Activated CD4-positive, CD25-positive, alpha-beta regulatory T cell treated with anti-CD3 and anti-CD28 coated beads, Interleukin-2, amount 50 U/mL, for 16 hours (primary cell): ENCODE data around the gene AHSA1.

Experiments
- DNase-seq: peaks from one replicate; pipeline ENCODE4 v3.0.0-alpha.2; 2020; ENCODE audit warnings: low read depth, low spot score

The AHSA1 gene

DNA sequence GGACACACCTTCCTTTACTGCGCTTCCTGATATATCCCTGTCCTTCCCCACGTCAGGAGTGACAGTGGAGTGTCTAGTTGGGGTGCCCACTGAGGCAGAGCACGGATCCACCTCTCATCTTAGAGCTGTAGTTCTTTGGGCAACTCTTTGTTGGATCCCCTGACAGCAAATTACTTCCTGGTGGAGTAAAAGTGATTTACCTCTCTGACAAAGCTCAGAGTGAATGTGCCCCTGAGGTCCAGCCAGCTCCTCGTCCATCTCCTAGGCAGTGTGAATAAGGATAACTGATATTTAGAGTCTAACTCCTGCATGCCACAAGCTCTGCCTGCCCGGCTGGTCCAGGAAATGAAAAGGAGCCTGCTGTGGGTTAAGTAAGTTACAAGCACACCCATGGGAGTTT is 16.0 kb downstream of the AHSA1 start:
- no peak for DNase-seq

DNA sequence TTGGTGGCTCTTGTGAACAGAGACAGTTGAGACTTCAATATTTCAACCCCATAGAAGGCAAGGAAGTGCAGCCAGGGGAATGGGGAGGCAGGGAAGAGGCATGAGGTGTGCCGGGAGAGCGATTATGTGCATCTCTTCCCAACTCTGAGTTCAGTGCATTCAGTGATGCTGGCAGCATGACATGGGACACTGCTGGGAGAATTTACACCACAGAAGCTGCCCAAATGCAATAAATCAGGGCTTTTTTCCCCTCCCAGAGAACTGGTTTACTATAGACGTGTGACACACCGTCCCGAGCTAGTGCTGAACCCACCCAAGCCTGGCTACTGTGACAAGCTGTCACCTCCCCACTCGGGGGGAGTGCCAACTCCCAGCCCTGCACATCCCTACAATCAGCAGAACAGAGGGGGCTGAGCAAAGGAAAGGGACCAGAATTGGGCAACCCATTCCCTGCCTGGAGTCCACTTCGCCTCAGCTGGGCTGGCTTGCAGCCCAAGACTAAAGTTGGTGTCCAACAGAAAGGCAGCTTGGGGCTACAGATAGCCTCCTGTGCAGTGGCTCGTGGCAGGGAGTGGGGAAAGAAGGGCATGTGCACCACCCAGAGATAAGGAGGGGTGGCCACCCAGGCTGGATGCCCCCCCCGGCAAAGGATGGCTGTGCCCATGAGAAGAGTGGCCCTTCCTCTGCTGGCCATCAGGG is 16.7 kb downstream of the AHSA1 start:
- no peak for DNase-seq

DNA sequence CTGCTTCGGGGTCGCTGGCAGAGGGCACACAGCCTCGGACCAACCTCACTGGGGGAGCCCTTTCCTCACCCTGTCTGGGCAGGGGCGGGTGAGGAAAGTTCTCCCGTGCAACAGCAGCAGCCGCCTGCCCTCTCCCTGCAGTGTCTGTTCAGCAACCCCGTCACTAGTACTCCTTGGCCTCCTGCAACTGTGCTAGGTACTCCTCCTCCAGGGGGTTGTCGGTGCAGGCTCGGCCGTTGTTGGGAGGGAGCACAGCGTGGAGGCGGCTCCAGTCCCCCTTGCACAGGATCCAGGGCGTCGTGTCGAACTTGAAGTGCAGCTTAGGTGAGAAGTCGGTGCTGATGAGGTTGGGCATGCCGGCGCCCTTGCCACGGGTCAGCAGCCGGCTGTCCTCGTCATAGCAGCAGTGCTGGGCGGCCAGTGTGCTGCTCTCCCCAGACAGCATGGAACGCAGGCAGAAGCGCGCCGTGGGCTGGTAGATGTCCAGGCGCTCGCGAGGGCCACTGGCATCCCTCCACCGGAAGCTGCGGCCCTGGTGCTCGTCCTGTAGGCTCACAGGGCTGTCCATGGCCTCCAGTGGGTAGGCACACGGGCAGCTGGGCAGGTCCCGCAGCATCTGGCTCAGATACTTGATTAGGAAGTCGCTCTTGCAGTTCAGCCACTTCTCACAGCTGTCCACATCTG is 17.7 kb downstream of the AHSA1 start:
- DNase-seq = no peak

DNA sequence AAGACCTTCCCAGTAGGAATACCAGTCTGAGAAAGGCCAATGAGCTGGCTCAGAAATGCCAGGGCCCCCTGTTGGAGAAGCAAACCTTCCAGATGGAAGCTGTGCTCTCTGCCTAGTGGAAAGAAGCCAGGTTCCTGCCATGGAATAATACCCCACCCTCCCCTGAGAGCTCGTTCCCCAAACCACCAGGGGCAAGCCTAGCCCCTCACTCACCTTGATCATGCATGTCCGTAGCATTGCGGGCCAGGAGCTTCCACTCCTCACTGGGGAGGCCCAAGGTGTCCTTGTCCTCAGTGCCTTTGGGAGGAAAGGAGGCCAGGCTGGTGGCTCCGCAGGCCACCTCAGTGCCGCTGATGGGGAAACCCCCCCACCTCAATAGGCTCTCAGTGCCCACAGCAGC is 20.1 kb downstream of the AHSA1 start:
- no peak for DNase-seq

DNA sequence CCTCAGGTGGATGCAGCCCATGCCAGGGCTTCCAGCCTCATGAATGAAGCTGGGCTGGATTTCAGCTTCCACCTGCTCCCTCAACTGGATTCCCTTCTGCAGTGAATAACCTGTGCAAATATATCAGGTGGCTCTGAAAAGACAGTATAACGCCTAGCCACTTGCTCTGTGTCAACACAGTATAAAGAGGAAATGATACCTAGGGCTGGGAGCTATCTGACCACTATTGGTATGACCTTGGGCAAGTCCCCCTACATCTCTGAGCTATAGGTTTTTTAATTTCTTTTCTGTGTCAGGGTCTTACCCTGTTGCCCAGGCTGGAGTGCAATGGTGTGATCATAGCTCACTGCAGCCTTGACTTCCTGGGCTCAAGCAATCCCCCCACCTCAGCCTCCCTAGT is 20.9 kb downstream of the AHSA1 start:
- DNase-seq = no peak

DNA sequence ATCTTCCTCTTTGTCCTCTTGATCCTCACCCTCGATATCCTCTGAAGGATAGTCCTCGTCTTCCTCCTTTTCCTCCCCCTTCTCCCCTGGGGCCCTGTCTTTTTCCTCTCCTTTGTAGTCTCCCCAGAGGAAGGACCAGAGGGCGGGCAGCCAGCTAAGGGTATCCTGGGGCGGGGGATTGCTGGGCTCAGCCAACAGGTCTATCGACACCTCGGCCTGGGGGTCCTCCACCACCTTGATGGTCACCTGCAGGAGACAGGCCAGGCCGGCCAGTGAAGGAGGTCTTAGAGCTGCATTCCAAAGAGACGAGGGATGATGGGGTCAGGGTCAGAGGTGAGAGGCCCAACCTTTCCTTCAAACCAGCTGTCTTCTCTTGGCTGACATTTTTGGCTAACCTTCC is 24.5 kb downstream of the AHSA1 start:
- DNase-seq = no peak

DNA sequence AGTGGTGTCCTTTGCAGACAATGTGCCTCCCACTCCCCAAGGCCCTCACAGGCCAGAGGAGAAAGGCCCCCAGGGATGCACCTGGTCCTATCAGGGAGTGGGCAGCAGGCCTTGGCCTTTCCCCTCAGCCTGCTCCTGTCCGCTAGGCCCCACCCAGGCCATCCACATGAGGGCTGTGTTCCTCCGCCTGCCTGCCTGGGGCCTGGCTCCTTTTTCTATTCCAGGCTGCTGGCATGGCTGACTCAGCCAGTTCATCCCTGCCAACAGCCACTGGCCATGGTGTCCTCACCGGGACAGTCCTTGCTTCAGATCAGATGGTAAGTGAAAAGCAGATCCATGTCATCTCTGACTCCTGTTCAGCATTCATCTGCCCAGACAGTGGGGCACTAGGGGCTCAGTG is 27.4 kb downstream of the AHSA1 start:
- no peak for DNase-seq

DNA sequence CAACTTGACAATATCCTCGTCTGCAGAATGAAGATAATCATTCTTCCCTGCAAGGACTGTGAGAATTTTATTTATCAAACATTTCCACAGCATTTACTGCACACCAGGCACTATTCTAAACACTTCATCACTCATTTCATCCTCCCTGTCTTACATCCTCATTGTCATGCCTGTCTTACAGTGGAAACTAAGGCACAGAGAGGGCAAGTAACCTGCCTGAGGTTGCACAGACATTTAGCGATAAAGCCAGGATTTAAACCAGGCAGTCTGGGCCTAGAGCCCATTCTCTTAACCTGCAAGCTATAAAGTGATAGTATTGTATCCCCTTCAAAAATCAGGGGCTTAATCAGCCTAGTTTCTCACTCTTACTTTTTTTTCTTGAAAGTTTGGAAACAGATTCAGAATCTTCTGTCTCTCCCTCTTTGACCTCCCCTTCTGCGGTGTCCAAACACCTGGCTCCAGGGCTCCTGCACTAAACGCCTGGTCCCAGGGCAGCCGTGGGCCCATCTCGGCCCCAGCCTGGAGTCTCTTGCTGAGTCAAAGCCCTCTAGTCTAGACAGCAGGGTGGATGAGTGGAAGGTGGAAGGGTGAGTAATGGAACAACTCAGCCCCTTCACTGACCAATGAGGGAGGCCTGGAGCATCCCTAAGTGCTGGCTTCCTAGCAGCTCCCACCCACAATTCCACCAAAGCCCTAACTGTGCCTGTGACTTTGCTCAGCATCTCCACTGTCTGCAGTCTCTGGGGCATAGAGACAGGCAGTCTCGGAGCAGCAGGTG is 28.2 kb downstream of the AHSA1 start:
- DNase-seq = no peak

DNA sequence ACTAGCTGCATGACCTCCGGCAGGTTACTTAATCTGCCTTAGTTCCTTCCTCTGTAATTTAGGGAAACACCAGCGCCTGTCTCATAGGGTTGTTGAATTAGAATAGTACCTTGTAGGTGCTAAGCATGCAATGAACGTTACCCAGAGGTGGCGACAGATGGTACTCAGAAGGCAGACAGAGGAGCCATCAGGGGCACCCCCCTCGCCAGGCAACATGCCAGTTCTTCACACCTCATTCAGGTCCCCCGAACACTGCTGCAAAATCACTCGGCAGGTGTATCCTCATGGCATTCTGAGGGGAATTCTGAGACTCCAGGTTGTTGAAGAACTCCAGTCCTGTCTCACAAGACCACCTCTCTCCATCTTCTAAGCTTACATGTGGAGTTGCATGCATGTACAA is 30.7 kb downstream of the AHSA1 start:
- DNase-seq = no peak

DNA sequence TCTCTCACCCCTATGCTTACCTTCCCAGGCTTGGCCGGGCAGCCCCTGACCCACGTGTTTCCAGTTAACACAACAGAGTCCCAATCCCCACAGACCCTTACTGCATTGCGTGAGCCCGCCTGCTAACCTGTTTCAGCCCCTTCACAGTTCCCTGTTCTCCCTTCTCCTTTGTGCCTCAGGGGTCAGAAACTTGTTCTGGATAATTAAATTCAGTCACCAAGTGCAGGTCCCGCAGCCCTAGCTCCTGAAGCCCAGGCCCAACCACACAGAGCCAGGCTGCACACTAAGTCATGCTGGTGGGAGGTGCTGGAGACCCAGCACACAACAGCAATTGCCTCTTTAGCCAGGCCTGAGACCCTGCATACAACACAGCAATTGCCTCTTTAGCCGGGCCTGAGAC is 31.1 kb downstream of the AHSA1 start:
- DNase-seq = no peak

DNA sequence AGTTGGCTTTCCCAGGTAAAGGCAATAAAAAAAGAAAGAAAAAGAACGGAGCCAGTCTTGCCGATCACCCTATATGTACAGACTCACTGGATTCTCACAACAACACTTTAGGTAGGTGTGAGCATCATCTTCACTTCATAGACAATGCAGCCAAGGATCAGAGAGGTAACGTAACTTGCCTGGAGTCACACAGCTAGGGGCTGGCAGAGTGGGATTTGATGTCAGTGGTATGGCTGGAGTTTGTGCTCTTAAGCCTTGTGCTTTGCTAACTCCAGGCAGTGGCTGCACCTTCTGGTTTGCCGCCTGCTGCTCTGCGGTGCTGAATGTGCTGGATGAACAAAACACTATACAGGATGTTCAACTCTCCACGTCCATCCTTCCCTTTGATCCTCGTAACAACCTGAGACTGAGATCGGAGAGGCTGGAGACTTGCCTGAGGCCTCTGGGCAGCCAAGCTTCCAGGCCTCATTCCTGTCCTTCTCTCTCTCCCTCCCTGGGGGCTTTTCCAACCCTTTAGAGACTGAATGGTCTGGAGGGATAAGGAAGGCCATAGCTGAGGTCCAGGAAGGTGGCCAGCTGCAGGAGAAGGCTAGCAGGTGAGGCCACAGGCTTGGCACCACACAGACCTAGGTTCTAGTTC is 32.6 kb downstream of the AHSA1 start:
- no peak for DNase-seq

DNA sequence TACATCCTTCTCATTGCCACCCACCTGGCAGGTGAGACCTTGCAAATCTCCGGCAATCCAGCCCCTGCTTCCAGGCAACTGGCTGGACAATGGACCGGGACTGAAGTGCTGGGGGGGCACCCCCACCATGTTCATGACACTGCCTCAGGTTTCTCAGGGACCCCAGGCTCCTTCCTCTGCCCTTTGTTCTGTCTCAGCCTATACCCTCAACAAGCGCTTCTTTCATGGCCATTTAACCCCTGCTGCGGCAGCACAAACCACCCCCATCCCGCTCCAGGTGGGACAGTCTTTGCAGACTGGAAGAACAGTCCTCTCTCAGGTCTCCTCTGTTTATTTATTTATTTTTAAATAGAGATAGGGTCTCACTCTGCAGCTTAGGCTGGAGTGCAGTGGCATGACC is 33.2 kb downstream of the AHSA1 start:
- DNase-seq = no peak

DNA sequence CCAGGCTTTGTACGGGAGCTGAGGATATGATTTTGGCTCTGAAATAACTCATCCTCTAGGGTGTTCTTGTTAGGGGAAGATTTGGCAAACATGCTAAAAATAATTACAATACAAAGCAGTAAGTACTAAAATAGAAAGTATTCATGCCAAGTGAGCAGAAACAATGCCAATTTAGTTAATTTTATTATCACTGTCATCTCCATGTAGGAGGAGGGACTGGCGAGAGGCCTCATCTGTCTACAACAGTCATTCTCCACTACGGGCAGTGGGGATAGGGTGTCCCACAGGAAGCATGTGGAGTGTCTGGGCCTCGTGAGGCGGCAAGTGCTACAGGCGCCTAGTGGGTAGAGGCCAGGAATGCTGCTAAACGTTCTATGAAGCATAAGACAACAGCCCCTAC is 37.4 kb downstream of the AHSA1 start:
- no peak for DNase-seq

DNA sequence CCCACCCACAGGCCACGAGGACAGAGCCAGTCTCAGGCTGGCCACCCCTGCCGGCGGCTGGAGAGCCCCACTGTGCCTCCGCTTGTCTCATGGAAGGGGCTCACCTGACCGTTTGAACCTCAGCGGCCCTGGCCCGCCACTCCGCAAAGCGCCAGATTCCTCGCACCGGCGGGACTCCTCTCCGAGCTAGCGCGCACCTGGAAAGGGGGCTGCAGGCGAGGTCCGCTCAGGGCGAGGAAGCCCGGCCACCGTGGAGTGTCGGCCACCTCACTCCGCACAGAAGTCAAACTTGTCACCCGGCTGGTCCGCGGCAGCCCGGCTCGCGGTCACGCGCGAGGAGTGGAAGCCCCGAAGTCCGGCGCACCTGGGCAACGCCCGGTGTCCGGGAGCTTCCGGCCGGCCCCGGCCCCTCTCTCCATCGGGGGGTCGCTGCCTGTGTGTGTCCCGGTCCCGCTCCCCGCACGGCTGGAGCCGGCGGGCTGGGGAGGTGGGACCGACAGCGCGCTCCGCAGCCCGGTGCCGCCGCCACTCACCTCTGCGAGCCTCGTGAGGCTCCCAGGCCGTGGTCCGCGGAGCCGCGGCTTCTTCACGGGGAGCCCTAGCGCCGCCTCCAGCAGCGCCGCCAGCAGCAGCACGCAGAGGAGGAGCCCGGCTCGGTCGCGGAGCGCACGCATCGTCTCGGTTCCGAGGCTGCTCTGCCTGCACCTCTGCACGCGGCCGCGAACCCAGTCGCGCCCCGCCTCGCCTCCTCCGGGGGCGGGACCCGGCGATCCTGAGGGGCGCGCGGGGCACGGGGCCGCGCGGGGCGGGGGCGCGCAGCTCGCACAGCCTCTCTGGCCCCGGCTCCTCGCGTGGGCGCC is 40.5 kb downstream of the AHSA1 start, which contains the start of gene ISM2:
TSS of gene ISM2 (minus strand) at position 697 of the 860 bp plus-strand sequence. CDS start at position 674, 23 bp downstream.
- no peak for DNase-seq

DNA sequence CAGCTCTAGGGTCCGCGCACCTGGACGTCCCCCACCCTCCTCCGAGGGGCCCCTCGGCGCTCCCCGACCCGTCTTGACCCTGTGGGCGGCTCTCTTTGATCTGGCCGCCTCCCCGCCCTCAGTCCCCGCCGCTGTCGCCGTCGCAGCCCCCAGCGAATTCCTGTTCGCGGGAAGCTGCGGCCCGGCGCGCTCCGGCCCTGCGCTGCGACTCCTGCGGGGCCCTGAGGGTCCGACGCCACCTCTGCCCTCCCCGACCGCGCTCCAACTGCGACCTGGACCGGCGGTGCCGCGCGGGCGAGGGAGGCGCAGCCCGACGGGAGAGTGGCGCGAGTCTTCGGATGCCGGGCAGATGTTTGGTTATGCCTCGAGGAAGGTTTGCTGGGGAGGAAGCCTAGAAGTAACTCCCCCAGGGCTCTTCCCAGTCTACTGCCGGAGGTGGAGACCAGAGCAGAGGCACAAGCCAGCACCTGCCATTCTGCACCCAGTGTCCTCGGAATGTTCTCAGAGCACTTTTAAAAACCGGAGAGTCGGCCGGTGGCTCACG is 41.2 kb downstream of the AHSA1 start:
- no peak for DNase-seq

DNA sequence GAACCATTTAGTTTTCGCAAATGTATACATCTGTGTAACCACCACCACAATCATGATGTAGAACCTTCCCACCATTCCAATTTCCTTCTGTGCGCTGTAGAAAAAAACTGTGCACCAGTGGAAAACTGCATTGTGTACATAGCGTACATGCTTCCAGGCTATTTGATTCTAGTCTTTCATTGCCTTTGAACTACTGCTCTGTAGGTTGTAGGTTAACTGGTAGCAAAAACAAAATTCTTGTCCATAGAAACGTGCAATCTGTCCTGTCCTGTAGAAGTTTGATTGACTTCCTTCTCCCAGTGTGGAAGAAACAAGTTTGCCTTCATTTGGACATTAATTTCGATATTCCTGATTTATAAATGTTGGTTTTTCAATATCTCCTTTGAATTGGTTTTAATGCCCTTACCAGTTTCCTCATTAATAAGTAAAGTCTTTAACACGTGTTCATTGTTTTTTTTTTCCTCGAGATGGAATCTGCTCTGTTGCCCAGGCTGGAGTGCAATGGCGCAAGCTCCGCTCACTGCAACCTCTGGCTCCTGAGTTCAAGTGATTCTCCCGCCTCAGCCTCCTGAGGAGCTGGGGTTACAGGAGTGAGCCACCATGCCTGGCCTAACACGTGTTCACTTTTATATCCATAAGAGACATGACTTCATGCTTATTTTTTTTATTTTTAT is 44.4 kb downstream of the AHSA1 start:
- no peak for DNase-seq

DNA sequence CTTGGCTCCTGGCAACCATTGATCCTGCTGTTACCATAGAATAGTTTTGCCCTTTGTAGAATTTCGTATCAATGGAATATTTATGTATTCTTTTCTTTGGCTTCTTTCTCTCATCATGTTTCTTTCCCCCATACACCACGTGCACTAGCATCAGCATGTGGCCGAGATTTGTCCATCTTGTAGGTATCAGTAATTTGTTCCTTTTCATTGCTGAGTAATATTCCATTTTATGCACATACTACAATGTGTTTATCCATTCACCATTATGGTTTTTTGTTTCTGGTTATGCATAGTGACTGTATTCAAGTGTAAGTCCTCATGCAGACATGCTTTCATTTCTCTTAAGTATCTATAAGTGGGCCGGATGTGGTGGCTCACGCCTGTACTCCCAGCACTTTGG is 45.2 kb downstream of the AHSA1 start:
- DNase-seq = no peak

DNA sequence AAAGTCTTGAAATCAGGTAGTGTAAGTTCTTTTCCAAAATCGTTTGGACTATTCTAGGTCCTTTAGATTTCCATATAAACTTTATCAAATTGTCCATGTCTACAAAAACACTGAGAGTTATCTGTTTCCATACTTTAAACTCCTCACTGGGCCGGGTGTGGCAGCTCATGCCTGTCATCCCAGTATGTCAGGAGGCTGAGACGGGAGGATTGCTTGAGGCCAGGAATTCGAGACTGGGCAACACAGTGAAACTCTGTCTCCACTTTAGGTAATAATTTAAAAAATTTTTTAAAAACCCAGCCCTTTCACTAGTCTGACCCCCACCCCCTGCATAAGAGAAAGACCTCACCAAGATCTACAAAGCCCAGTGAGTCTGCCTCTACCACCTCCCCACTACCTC is 47.1 kb downstream of the AHSA1 start:
- DNase-seq = no peak

DNA sequence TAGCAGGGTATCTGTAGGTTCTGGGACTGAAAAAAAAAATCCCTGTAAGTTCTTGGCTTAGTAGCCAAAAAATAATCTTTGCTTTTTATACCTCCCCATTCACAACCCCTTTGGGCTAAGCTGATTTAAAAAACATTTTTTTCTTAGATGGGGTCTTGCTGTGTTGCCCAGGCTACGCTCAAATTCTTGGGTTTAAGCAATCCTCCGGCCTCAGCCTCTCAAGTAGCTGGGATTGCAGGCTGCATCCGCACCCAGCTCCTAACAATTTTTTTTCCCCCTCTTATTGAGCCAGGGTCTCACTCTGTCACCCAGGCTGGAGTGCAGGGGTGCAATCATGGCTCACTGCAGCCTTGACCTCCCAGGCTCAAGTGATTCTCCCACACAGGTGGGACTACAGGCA is 49.9 kb downstream of the AHSA1 start:
- DNase-seq = no peak

DNA sequence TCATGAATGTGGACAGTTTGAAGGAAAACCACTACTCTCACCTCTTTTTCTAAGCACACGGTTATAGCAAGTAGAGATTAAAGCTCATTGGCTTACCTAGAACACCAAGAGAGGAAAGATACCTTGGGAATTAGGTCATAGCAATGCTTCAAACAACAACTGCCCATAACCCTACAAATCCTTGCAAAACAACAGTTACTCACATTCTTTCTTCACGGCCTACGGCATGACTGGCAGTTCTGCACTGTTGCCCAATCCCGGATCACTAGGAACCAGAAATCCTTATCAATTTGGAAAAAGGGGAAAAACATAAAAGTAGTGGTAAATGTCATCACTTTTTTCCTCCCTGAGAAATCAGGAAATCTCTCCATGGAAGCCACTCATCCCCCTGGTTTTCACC is 50.4 kb downstream of the AHSA1 start:
- no peak for DNase-seq
